GF-D8 (cell line): ENCODE results near the gene FNDC3A.
A peak's percentile ranks its signal among the peaks of the same experiment; 100 is the strongest.
"Not testable (repeated sequence)": the region's sequence is repeated elsewhere in the genome, so short reads cannot be mapped to it uniquely, and the experiment has no call there.

Source experiments
- DNase-seq: peaks from one replicate; lab custom pipeline; 2025; lab: John Stamatoyannopoulos, UW

FNDC3A gene

DNA sequence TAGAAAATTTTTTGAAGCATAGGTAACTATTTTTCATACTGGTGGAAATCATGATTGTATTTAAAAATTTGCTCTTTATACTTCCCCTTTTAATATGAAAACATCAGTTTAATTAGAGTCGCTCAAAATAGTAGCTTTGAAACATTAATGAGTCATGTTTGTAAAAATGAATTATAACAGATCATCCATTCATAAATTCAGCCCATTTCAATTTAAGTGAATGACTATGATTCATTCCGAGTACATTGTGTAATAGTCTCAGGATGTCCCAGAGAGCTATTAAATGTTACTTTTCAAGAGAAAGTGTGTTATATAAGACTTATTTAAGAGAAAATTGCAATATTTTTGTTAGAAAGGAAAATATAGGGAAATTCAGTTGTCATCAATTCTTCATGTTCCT, 111.0 kb downstream of the FNDC3A start:
- DNase-seq: no peak

DNA sequence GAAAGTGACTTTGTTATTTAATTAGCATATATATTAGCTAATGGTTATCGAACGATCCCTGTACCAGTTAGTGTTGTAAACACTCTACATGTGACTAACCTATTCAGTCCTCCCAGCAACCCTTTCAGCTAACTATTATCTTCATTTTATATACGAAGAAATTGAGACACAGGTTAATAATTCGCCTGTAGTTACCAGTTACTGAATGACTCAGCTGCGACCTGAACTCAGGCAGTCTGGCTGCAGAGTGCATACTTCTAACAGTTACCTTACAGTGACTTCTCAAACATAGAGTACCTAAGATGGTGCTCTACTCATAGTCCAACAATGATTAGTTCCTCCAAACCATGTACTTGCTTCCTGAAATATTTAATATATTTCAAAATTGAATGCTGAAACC, 117.7 kb downstream of the FNDC3A start:
- no peak for DNase-seq

DNA sequence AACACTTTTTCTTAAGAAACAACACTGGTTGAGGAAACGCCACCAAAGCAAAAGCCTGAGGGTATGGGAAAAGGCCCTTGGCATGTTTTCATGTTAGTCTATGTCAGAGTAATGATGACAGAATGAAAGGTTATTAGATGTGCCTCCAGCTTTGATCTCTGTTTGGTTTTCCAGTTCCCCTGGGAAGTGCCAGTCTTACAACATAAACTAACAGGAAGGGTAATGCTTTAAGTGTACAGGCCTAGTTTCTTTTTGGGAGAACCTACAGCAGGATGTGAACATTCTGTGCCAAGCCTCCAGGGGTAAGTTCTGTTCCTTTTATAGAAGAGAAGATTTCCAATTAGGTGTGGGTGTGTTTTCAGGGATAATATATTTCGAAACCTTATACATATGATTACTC, 121.7 kb downstream of the FNDC3A start:
- no peak for DNase-seq

DNA sequence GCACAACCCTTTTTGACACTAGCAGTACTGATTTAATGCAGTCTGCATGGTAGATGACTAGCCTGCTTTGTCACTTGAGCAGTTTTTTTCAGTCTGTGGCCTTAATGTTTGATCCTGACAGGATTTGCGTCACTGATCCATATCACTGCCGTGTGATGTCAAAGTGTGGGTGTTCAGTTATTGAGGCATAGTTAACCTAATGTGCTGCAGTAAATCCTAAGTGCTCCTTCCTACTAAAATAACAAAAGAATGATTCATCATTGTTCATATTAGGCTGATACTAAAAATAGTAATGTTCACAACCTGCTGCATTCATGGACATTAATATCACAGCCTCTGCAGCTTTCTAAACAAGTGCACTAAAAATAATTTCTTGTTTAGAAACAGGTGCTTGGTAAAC, 122.5 kb downstream of the FNDC3A start:
- DNase-seq: no peak

DNA sequence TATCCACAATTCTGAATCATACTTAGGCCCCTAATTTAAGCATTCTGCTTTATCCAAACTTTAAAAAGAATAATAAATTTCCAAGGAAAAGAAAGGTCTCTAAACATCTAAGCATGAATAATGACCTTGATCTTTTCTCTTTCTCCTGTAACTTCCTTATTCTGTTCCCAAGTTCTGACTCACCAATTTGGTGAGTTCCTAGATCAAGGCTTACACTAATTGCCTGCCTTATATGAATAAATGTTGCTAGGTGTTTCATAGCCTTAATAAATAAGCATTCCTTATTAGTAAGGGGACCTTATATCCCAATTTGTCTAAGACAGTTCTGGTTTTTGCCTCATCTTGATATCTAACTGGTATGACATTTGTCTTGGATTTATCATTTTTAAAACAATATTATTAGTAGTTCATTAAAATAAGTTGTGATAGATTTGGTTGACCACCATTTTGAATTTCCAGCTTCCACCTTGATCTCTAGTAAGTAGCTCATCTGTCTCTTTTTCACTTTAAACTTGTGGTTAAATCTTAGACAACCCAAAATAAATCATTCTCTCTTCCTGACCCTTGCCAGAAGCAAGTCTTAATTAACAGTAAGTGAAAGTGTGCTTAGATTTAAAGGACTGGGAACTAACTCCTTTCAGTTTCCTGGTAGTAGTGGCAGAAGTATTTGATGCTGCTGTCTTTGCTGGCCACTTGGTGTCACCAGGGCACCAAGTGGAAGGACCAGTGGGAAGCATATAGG, 123.2 kb downstream of the FNDC3A start:
- DNase-seq: no peak

- no peak for DNase-seq
These were observed 123.8 kb downstream of the FNDC3A start for GRCh38 chr13:49099513-49099877.

- no peak for DNase-seq
These were observed 125.2 kb downstream of the FNDC3A start for GRCh38 chr13:49100637-49101570.

- DNase-seq: no peak
These were observed 132.5 kb downstream of the FNDC3A start for GRCh38 chr13:49108196-49108595.

- DNase-seq: peak; percentile 94
These were observed 134.6 kb downstream of the FNDC3A start for GRCh38 chr13:49110122-49110912.

- DNase-seq: no peak
These were observed 135.1 kb downstream of the FNDC3A start for GRCh38 chr13:49110913-49111170.

- DNase-seq: no peak
These were observed 137.2 kb downstream of the FNDC3A start for GRCh38 chr13:49112782-49113525.

DNA sequence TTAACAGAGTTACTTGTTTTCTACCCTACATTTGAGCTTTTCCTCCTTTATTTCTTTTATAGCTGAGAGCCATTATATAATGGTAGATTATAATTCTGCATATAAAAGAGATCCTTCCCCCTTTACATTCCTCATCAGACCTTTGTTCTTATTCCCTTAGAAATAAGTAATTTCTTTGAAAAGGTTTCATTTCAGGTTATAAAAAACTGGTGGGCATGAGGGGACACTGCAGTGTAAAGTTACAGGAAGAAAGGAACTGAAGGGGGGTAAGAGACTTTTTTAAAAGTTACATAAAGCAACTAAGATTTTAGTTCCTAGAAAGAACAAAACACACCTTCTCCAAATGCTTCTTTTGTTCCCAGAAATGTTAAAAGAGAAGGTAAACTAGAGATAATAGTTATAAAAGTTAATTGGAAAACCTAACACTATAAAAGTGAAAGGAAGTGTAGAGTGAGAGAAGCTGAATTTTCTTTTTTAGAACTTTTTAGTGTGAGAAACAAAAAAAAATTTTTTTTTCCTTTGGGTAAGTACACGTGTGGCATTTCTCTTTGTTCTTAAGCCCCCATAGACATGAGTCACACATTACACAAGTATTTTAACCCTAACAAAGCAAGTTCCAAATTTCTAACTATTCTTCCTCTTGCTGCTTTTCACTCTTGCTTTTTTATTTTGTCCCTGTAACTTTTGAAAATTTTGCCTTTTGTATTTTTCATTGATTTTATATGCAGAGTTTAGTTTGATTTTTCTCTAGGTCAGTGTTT, 138.0 kb downstream of the FNDC3A start:
- DNase-seq: no peak

GRCh38 chr13:49116873-49117272, 141.2 kb downstream of the FNDC3A start:
- no peak for DNase-seq

- DNase-seq: not testable (repeated sequence)
These were observed 142.7 kb downstream of the FNDC3A start for GRCh38 chr13:49118455-49118854.

DNA sequence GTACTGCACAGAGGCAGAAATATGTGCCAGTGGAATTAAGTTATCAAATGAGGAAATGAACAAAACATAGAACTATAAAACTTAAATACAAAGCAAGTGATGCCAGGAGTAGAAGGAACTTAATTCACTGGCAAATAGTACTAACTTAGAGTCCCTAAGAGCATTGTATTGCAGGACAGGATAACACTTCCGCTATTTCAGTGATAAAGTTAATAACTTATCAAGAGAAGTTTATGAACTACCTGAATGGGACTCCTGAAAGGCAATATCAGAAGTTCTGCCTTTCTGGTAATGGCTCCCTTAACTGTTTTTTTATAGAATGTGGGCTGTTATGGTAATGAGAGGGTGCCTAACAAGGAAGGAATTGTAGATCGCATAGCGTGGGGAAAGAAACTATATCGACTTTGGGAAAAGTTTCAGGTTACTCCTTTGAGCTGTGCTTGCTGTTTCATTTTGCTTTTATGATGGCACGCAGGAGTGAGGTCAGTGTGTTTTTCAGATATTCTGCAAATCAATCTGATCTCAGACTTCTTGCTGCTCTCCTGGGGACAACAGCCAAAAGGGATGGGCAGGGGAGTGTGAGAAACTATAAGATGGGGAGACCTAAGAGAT, 149.1 kb downstream of the FNDC3A start:
- DNase-seq: no peak

GRCh38 chr13:49125964-49126524, 150.3 kb downstream of the FNDC3A start:
- DNase-seq: no peak

DNA sequence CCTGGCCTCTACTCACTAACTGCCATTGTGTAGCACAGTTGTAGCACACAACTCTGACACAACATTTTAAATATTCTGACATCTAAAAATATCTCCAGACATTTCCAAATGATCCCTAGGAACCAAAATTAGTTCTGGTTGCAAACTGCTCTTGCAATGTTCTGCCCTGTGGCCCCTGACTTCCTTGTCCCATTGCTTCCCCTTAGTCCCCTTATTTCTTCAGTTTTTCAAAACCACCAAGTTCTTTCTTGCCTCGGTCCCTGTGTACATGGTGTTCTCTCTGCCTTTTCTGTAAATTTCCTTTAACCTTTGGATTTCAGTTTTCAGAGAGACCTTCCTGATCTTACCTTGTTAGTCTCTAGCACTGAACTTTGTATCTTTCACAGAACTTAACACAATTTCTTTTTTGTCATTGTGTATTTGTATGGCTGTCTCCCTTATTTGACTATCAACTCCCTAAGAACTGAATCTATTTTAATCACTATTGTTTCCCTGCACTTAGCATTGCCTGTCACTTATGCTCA, 156.8 kb downstream of the FNDC3A start:
- no peak for DNase-seq

GRCh38 chr13:49134305-49134704, 158.6 kb downstream of the FNDC3A start:
- DNase-seq: no peak

DNA sequence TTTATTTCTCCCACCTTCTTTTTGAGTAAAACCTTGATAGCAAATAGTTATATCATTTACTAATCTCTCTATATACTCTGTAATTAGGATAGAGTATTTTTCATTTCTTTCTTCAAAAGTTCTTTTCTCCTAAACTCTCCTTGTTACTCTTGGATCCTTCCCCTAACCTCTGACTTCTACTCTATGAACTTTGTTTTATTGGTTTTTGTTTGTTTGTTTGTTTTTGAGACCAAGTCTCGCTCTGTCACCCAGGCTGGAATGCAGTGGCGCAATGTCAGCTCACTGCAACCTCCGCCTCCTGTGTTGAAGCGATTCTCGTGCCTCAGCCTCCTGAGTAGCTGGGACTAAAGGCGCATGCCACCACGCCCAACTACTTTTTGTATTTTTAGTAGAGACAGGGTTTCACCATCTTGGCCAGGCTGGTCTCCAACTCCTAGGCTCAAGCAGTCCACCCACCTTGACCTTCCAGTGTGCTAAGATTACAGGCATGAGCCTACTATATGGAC, 161.5 kb downstream of the FNDC3A start:
- DNase-seq: not testable (repeated sequence)
